UCSD-AML1 (cell line): ENCODE measurements around the gene DOCK2.

Experiments used
- DNase-seq: peaks from one replicate; lab custom pipeline; 2025; ENCODE audit not compliant: unreplicated experiment; lab: John Stamatoyannopoulos, UW

Gene DOCK2

DNA sequence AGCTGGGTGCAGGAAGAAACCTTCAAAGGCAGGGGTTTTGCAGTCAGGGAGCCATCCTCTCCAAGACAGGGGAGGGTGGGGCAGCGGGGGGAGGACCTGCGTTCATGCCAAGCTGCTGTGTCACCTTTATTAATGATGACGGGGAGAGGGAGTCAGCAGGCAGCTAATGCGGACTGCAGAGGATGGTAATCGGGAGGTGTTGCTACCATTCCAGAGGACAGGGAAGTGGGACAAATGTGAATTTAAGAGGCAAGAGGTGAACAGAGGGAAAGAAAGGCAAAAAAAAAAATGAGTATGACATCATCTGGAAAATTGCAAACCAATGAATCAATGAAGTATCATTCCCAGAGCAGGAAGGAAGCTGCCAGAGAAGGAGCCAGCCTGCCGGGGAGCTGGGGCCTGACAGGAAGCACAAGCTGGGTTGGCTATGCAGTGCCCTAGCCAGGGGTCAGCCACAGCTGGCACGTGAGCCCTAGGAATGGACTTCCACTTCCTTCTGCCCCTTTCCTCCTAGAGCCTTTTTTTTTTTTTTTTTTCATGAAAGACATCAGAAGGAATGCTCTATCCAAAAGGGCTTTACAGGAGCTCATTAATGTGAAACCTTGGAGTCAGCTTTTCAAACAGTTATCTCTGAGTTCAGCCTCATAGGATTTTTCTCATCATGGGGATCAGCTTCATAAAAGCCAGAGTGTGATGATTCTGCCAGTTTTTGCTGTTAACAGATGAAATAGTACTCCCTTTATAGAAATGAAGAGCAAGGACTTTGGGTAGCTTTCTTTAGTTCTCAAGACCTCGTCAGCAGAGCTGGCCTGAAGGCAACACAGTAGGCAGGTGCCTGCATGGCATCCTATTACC, 334.1 kb downstream of the DOCK2 start:
- DNase-seq, result peak; percentile 63

DNA sequence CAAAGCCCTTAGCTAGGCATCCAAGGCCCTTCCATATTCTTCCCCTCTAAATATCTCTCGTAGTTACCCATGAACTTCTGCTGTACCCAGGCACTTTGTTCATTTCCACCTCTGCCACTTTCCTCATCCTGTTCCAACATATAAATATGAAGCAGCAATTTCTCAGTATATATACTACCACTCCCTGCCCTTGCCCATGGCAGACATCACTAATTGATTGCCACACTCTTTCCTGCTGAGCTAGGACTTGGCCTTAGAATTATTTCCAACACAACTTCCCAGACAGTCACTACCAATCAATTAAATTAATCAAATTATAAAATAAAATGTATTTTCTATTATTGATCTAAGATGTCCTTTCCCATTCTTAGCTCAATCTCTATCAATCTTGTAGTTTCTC, 334.7 kb downstream of the DOCK2 start:
- no peak for DNase-seq

DNA sequence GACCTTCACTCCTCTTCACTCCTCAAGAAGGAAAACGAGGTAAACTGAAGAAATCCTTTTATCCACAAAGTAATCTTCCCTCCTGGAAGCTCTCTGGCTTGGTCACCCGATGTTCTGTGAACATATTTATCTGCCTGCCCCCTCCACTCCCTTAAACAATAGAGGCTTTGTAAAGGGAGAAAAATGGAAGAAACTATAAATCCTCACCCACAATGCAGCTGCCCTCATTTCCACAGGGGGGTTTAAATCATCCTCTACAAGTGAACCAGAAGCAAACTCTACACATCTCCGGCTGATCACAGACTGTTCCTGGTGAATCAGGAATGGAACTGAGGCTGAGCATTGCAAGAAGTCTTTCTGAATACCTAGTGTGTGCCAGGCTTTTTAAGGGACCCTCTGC, 336.0 kb downstream of the DOCK2 start:
- no peak for DNase-seq

DNA sequence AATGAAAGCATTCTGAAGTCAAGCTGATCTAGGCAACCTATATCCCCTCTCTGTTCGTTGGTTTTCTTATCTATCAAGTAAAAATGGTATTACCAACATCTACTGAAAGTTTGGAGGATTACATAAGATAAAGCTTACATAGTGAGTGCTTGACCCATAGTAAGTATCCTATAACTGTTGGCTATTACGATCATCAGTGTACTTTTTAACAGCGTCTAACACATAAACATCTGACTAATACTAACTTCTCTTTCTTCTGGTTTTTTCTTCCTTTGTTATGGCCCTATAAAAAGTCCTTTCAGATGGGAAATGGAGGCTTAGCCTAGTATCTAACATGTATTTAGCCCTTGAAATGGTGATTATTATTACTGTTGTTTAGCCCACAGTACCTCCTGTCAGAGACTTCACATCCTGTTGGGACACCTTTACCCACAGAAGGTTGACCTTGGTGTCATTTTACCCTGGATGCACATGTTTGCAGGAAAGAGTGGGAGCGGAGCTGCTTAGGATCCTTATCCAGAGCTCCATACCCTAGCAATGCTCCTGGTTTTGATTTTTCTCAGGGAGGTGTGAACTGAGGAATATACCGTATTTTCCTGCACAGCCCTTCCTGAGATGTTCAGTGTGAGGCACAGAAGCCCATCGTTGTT, 337.2 kb downstream of the DOCK2 start:
- no peak for DNase-seq

DNA sequence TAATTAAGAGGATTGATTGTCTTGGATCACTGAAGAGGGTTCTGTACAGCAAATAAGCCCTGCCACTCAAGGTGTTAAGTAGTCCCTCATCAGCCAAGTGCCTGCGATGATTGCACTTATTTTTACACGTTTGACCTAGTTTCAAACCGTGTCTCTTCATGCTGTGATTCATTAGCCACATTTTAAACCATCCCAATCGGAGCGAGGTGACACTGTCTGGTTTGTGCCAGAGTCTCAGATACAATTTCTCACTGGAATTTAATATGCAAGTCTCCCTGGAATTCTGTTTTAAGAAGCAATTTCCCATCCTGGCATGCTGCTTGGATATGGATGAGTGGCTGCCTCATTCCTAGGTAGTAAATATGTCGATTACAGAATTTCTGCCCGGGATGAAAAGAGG, 341.6 kb downstream of the DOCK2 start:
- no peak for DNase-seq

DNA sequence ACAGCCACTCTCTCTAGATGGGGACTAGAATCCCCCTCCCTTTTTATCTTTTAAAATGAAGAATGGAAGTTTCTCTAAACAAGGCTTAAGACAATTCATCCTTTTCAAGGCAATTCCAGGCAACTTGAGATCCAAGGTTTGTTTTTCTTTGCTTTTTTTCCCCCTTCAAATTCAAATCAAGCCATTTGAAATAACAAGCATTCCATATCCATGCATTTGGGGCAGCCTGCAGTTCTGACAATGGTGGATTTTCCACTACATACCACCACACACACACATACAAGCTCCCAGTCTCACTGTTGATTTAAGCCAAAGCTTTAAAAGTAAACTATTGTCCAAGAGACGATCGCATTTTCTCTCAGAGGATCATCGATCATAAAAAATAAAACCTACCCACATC, 342.8 kb downstream of the DOCK2 start:
- no peak for DNase-seq

DNA sequence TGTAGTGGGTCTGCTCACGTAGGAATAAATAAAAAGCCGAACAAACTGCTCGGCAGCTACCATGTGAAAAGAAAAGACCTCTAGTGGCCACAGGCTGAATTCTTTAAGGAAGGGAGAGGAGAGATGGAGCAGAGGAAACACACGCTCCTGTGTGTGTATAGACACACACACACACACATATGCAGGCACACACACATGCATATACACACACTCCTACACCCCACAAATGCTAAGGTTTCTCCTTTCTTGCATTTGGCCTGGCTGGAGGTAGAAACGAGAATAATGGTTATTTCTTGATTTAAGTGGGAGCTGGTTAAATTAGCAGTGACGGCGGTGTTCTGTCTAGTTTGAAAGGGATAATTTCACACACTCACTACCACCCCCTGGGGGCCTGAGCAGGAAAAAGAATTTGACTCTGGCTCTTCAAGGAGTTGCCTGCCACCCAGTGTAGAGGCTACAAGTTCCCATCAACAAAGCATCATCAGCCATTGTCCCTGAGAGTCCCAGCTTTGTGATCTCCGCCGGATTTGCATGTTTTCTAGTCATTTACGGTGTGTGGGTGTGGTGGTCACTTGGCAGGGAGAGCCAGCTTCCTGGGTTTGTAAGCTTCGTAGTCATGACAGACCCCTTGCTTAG, 343.5 kb downstream of the DOCK2 start, which contains the start of gene INSYN2B:
Gene INSYN2B (minus strand): TSS at position 78 of the 636 bp plus-strand sequence. CDS start 96,597 bp downstream, outside the sequence.
- DNase-seq, result peak; percentile 59

DNA sequence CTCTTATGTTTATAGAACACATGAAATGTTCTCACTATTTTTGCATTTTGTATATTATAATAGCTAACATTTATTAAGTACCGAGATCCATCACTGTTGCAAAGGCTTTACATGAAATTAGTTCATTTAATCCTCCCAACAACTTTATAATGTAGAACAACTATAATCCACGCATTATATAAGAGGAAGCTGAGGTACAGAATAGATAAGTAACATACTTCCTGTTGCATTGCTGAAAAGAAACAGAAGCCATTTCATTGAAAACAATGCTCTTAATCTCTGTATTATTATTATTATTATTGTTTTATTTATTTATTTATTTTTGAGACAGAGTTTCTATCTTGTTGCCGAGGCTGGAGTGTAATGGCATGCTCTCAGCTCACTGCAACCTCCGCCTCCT, 351.1 kb downstream of the DOCK2 start:
- no peak for DNase-seq

DNA sequence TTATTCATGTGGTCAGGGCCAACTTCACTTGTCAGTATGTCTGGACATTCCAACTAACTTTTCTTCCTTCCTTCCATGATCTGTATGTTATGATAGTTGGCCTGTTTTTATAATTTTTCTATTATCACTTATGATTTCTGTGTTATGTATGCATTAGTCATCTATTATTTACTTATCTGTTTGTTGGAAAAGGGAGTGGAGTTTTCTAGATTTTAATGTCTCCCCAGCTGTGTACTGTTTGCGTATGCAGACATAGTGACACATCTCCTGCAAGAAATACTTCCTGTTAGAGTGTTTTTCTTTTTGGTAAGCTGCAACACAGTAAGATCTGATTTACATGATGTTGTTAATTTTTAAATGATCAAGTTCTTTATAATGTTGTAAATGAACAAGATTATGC, 351.9 kb downstream of the DOCK2 start:
- DNase-seq, result no peak

DNA sequence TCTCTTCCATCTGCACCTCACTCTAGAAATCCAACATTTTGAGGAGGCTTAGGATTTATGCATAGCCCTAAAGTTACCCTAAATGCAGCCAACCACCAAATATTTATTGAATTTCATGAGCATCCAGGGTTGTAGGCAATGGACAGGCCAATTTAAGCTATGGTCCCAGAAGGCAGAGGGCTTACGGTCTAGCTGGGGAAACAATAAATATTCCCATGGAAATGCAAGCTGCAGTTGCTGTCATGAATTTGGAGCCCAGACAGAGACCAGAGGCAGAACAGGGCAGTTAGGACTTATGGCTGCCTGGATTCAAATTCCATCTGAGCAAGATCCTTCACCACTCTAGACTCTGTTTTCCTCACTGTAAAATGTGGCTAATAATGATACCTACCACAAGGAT, 352.3 kb downstream of the DOCK2 start:
- no peak for DNase-seq

DNA sequence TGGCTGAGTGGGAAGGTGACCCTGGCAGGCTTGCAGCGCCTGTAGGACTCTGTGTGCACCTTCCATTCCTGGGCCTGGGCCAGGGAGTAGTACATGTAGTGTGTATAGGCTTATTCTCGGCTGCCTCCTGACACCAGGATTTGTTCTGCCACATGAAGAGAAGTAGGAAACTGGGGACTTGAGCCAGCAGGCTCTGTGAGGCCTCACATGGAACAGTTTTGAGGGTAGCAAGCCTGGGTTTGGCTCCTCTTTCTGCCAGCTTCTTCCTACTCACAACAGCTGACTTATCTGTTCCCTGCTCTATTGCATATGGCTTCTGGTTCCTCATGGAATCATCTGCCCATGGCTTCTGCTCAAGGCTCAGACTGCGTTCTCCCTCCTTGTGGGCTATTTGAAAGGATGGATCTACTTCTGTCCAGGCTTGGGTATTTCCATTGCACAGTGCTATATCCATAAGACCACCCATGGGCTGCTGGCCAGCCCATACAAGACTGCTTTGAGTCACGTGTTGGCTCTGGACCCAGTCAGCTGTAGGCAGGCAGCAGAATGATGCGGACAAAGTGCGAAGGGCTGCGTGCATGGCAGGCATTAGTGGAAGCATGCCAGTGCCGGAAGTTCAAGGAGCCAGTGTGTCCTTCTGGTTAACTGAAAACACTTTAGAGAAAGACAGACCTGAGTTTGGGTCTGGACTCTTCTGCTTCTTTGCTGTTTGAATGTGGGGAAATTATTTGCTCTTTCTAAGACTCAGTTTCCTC, 354.2 kb downstream of the DOCK2 start:
- DNase-seq, result no peak

DNA sequence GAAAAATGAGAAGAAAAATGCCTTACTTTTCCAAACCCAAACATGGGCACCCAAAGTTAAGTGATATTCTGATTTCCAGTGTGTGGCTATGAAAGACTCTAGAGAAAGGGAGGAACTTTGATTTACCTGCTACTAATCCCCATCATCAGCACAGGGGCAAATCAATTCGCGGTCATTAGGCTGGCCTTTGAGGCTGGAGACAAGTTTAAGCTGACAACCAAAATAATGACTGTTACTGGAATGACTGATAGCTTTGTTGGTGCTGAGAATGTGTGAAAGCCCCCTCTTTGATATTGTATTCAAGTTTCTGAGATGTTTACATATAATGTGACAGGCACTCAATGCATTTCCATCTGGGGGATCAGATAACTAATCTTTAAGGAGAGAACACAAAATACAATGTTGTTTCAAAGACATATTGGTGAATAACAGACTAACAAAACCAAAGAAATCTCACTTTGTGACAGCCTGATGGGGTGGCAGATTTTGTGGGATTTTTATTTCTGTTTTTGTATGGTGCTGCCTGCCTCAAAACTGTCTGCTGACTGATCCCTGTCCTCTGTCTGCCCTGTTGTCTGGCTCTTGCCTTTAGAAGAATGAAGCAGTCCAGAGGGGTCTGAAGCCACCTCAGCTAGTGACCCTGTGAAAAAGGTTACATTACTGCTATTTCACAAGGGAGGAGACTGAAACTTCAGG, 355.9 kb downstream of the DOCK2 start:
- DNase-seq, result no peak

DNA sequence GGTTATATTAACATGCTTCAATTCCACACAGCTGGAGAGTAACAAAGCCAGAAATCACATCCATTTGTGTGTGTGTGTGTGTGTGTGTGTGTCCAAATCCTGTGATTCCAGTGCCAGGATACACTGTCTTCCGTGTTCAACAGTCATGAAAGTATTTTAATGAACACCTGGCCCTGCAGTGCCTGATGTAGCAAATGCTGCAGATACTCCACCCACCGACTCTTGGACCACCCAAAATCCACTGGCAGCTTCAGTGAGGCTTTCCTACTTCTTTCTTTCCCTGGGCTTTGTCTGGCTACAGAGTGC, 356.4 kb downstream of the DOCK2 start:
- no peak for DNase-seq

DNA sequence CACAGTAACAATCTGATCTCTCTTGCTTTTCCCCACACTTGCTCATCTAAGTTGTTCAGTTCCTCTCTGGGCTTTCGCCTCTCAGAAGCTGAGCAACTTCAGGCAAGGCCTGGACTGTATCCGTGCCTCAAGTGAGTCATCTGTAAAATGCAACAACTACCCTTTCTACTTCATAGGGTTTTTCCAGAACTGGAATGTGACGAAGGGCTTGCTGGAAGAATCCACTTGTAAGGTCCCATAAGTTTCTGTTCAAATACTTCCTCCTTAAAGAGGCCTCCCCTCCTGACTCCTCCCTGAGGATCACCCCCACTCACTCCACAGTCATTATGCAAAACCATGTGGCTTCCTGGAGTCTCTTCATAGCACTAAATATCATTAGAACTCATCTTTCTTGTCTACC, 360.7 kb downstream of the DOCK2 start:
- DNase-seq, result no peak

DNA sequence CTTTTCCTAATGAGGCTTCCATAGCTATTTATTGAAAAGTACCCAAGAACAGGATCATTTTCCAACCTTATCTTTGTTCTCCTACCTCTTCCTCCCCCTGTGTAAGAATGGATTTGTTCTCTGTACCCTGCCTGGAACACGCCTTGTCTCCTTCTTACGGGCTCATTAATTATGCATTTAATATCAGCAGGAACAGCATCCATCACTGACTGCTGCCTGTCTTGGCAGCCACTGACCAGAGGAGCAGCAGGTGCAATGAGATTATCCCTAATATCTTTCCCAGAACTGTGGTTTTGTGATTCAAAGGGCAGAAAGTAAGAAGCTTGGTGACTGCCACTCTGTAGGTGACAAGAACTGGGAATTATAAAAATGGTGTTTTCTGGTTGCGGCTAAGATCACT, 362.5 kb downstream of the DOCK2 start:
- no peak for DNase-seq

DNA sequence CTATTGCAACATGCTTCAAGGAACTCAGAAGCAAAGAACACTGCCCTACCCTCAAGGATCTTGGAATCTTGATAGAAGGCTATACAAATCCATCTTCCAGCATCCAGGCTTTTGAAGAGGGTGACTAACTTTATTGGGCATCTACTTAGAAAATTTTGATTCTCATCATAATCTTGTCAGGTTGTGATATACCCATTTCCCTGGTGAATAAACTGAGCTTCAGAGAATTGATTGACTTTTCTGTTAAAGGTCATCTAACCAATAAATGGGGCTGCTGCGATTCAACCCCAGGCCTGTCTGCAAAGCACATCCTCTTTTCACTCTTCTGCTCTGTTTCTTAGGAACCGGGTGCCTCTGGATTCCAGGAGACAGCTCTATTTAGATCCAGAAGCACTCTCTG, 363.1 kb downstream of the DOCK2 start:
- no peak for DNase-seq

DNA sequence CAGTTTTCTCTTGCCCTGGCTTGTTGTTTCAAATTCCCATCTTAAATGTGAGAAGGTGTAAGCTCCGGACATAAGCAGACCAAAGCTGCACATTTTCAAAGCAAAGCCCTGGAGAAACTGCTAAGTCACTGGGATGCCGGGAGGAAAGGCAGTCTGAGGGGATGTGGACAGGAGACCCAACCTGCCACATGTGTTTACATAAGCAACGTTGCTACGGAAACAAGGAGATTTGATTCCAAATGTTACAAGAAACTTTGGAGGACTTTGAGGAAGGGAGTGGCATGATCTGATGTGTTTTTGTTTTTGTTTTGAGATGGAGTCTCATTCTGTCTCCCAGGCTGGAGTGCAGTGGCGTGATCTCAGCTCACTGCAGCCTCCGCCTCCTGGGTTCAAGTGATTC, 368.9 kb downstream of the DOCK2 start:
- DNase-seq, result no peak

DNA sequence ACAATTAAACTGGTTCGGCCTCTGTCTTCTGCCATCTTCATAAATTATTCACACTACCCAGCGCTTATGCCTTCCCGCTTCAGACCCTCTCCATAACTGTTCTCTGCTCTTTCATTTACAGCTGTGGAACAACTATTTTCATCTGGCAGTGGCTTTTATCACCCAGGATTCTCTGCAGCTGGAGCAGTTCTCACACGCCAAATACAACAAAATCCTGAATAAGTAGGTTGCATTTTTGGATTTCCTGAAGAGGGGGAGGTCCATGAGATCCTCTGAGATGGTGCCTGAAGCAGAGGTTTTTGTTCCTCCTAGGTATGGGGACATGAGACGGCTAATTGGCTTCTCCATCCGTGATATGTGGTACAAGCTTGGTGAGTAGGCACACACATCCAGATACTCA, 371.3 kb downstream of the DOCK2 start:
- DNase-seq, result no peak

DNA sequence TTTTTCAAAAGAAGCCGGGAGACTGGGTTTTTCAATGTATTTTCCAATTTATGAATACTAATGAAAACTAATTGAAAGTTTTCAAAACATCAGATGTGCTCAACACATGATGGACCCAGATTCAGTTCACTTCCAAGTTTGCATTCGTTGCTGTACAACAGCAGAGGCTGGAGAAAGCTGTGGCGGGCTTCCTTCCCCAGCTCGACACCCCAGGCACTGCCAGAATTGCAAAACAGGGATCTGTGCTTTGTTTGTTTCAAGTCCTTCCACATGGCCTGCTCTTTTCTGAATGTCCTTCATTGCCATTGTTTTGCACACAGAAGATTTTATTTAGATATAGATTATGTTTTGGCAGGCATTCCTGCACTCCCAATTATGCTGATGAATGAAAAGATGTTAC, 373.5 kb downstream of the DOCK2 start:
- no peak for DNase-seq

DNA sequence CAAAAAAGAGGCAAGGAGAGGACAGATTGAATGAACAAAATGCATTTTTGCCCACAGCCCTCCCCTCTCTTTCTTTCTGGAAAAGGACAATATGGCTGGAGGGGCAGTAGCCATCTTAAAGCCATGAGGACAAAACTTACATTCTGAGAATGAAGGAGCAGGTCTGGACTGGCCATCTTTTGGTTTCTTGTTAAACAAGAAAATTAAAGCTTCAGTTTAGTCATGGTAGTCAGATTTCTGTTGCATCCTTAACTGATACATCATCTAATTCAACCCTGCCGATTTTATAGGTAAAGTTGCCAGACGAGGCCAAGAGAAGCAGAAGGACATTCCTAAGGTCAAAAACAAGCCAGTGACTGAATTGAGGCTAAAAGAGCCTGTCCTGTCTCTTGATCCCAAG, 374.7 kb downstream of the DOCK2 start:
- no peak for DNase-seq

DNA sequence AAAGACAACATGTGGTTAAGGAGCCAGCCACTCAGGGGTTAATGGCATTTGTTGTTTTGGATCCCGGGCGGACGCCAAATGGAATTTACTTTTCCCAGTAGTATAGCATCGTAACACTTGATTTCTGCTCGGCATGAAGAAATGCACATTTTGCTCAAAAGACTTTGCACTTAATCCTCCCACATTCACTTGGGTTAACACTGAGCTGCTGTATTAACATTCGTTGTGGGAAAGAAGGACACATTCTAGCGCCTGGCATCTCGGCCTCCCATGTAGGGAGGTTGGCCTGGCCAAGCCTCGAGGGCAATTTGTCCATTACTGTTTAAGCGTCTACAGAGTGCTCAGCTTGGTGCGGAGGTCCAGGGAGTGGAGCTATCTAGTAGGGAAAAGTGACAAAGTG, 375.5 kb downstream of the DOCK2 start:
- DNase-seq, result no peak
